Thoracic aorta (tissue), 2 donors: ENCODE data around the gene FAM72D. TPM values are rescaled to one million over a fixed set of nuclear protein-coding genes. Genes with fewer than 3 reads are reported as not detected.
"Not testable (repeated sequence)": the region's sequence is repeated elsewhere in the genome, so short reads cannot be mapped to it uniquely, and the experiment has no call there.

Source experiments
- ATAC-seq: fragments of 150-250 bp; one replicate; pipeline ENCODE4 v1.8.0; 2017; ENCODE audit warnings: low read depth; ENCODE audit not compliant: insufficient number of reproducible peaks, low FRiP score
- DNase-seq: peaks from one replicate; pipeline ENCODE4 v3.0.0-alpha.2; 2020; ENCODE audit warnings: low spot score
- H3K27ac ChIP-seq, 2 donors: fragments of 200-600 bp; sonication (generic); 1 replicate in 1 of 2; 2 replicates in 1 of 2; pipeline ENCODE4 v1.5.1; 2016; ENCODE audit warnings: mild to moderate bottlenecking in 2 of 2, moderate library complexity in 2 of 2
- H3K27me3 ChIP-seq: fragments of 200-600 bp; sonication (generic); replicated peaks from 2 replicates; pipeline ENCODE4 v1.6.0; 2016; ENCODE audit warnings: mild to moderate bottlenecking; ENCODE audit not compliant: insufficient read depth
- H3K36me3 ChIP-seq: fragments of 200-600 bp; sonication (generic); one replicate; pipeline ENCODE4 v1.5.1; 2016
- H3K4me1 ChIP-seq, 2 donors: fragments of 200-600 bp; sonication (generic); 1 replicate in 1 of 2; 2 replicates in 1 of 2; pipeline versions ENCODE4 v1.5.1 to v1.6.0; 2016; ENCODE audit warnings: low read depth in 2 of 2, mild to moderate bottlenecking in 1 of 2; ENCODE audit not compliant: control insufficient read depth in 1 of 2
- H3K4me3 ChIP-seq: fragments of 200-600 bp; sonication (generic); 2 replicates; pipeline ENCODE4 v1.5.1; 2016; ENCODE audit warnings: mild to moderate bottlenecking
- H3K9me3 ChIP-seq: fragments of 200-600 bp; sonication (generic); 2 replicates; pipeline ENCODE4 v1.5.1; 2016
- total RNA-seq, 2 donors: library from RNA; depleted of rRNA; stranded (reverse); fragments of >200 nt; gene quantifications; one replicate each; pipeline versions ENCODE4 v1.1.0 to v1.2.3, GENCODE V29; 2016

FAM72D gene
- not detected for total RNA-seq

GRCh38 chr1:145095284-145096057 is at the start of gene FAM72D, which contains the start of gene SRGAP2B:
Gene FAM72D (plus strand): TSS chr1:145095974. CDS start chr1:145096848, 874 bp downstream.
Gene SRGAP2B (minus strand): TSS chr1:145095328. CDS start chr1:145092901, 2,427 bp downstream.
- not testable (repeated sequence) for H3K4me1 ChIP-seq, DNase-seq, H3K27me3 ChIP-seq, H3K9me3 ChIP-seq, H3K36me3 ChIP-seq
- H3K4me3 ChIP-seq, result peak within 1 kb of the TSS; percentile 65
- peak within 1 kb of the TSS in 1 of 2 donors; percentile 57 for H3K27ac ChIP-seq
- peak; percentile 99 for ATAC-seq

GRCh38 chr1:145047553-145047952 is 48.2 kb upstream of the FAM72D start:
- H3K9me3 ChIP-seq, result not testable (repeated sequence)

GRCh38 chr1:145048181-145048856 is 47.5 kb upstream of the FAM72D start:
- H3K27ac ChIP-seq, H3K27me3 ChIP-seq, H3K4me1 ChIP-seq, ATAC-seq, H3K9me3 ChIP-seq, DNase-seq, H3K36me3 ChIP-seq, H3K4me3 ChIP-seq: not testable (repeated sequence)

More at GRCh38 chr1:145047553-145047952, 48.2 kb upstream of the FAM72D start:
- H3K27ac ChIP-seq, ATAC-seq, H3K36me3 ChIP-seq, H3K27me3 ChIP-seq, H3K4me3 ChIP-seq, DNase-seq, H3K4me1 ChIP-seq: not testable (repeated sequence)

GRCh38 chr1:145052019-145052776 is 43.6 kb upstream of the FAM72D start:
- H3K4me3 ChIP-seq, ATAC-seq, H3K36me3 ChIP-seq: not testable (repeated sequence)

GRCh38 chr1:145053428-145053827 is 42.3 kb upstream of the FAM72D start:
- not testable (repeated sequence) for ATAC-seq, H3K27me3 ChIP-seq, DNase-seq, H3K9me3 ChIP-seq, H3K36me3 ChIP-seq, H3K4me1 ChIP-seq, H3K4me3 ChIP-seq, H3K27ac ChIP-seq

More at GRCh38 chr1:145052019-145052776, 43.6 kb upstream of the FAM72D start:
- not testable (repeated sequence) for DNase-seq, H3K9me3 ChIP-seq, H3K4me1 ChIP-seq, H3K27ac ChIP-seq, H3K27me3 ChIP-seq

GRCh38 chr1:145055217-145055760 is 40.5 kb upstream of the FAM72D start:
- not testable (repeated sequence) for H3K27me3 ChIP-seq, H3K27ac ChIP-seq, H3K36me3 ChIP-seq, H3K9me3 ChIP-seq, DNase-seq, H3K4me3 ChIP-seq, ATAC-seq, H3K4me1 ChIP-seq

- not testable (repeated sequence) for H3K36me3 ChIP-seq, H3K9me3 ChIP-seq, H3K4me1 ChIP-seq, ATAC-seq, DNase-seq, H3K27me3 ChIP-seq, H3K4me3 ChIP-seq, H3K27ac ChIP-seq
Measured at GRCh38 chr1:145058184-145058583, 37.6 kb upstream of the FAM72D start.

- H3K27me3 ChIP-seq, H3K27ac ChIP-seq, ATAC-seq, H3K9me3 ChIP-seq, H3K4me1 ChIP-seq, H3K4me3 ChIP-seq, H3K36me3 ChIP-seq, DNase-seq: not testable (repeated sequence)
Measured at GRCh38 chr1:145063285-145063684, 32.5 kb upstream of the FAM72D start.

- not testable (repeated sequence) for ATAC-seq, H3K36me3 ChIP-seq, H3K27me3 ChIP-seq, H3K27ac ChIP-seq, H3K9me3 ChIP-seq, DNase-seq, H3K4me1 ChIP-seq, H3K4me3 ChIP-seq
Measured at GRCh38 chr1:145063941-145064648, 31.7 kb upstream of the FAM72D start.

- not testable (repeated sequence) for H3K4me1 ChIP-seq, DNase-seq, ATAC-seq, H3K27ac ChIP-seq, H3K27me3 ChIP-seq, H3K4me3 ChIP-seq, H3K9me3 ChIP-seq, H3K36me3 ChIP-seq
Measured at GRCh38 chr1:145065194-145065826, 30.5 kb upstream of the FAM72D start.

- H3K36me3 ChIP-seq, DNase-seq, H3K4me1 ChIP-seq, H3K27ac ChIP-seq, H3K4me3 ChIP-seq, H3K9me3 ChIP-seq, ATAC-seq, H3K27me3 ChIP-seq: not testable (repeated sequence)
Measured at GRCh38 chr1:145066486-145066885, 29.3 kb upstream of the FAM72D start.
